ENCODE data around the gene SEPTIN11.

The SEPTIN11 gene

DNA sequence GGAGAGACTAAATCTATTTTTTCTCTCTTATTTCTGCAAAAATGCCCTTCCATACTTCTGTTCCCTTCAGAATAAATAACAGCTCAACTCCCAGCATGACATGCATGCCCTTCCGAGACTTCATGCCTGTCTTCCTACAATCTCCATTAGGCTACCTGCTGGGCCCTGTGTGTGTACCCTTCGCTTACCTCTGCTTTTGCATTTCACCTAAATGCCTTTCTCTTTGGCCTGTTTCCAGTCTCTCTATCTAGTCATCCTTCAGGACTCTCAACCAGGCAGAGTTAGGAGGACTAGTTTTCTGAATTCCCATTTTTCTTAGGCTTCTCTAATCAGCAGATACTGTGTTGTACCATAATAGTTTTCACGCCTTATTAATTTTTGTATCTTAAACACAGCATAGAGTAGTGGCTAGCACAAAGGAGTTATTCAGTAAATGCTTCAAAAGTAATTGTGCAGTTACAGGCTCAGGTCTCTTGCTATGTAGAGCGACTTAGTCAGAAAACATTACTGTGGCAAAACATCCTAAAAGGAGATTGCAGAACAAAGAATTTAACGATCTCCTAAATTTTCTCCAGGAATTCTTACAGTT is 20.5 kb downstream of the SEPTIN11 start:
- no peaks in the 10 kb centered on the region for H3K4me1 ChIP-seq (ENCODE audit: control insufficient read depth, insufficient read depth, low read length)
- no peaks in the 10 kb centered on the region for H3K36me3 ChIP-seq (ENCODE audit: control insufficient read depth, insufficient read depth, low read length)
- no peak overlapping the region for H3K4me3 ChIP-seq (ENCODE audit: low read length)
- H3K27me3 ChIP-seq (ENCODE audit: control insufficient read depth, insufficient read depth, low read length) = no peaks in the 10 kb centered on the region
- no peak overlapping the region for H3K9ac ChIP-seq (ENCODE audit: low read length)
- no peaks in the 10 kb centered on the region for H3K9me3 ChIP-seq (ENCODE audit: control insufficient read depth, low read length)

DNA sequence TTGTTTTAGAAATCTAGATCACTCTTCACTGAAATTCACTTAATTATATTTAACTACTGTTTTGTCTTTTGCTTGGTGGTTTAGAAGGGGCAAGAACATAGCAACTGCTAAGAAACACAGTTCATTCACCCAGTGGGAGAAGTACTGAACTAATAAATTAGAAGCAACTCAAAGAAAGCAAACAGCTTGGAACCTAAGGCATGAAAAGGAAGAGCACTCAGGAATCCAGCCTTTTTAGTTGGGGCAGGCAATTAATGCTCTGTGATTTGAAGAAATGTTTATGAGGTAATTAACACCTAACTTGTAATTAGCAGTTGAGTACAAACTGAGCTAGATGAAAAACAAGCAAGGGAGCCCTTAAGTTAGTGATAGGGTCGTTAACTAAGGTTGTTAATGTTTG is 22.8 kb downstream of the SEPTIN11 start:
- H3K4me1 ChIP-seq (ENCODE audit: control insufficient read depth, insufficient read depth, low read length) = no peaks in the 10 kb centered on the region
- no peaks in the 10 kb centered on the region for H3K9me3 ChIP-seq (ENCODE audit: control insufficient read depth, low read length)

DNA sequence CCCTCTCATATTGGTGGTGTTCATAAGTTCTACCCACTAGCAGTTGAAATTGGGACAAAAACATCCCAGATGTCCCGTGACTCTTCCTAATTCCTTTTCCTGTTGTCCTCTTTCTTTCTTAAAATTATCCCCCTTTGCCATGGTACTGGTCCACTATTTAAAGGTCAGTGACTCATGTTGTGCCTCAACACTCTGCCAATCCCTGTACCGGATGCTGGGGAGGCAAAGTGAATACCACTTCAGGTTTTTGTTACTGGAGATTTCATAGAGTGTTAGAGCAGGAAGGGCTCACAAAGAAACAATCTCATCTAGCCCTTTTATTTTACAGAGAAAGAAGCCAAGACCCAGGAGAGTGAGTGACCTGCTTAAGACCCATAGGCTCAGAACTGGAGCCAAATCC is 24.6 kb downstream of the SEPTIN11 start:
- H3K9ac ChIP-seq (ENCODE audit: low read length) = no peak overlapping the region
- no peaks in the 10 kb centered on the region for H3K36me3 ChIP-seq (ENCODE audit: control insufficient read depth, insufficient read depth, low read length)
- H3K4me3 ChIP-seq (ENCODE audit: low read length) = no peak overlapping the region
- no peaks in the 10 kb centered on the region for H3K4me1 ChIP-seq (ENCODE audit: control insufficient read depth, insufficient read depth, low read length)
- H3K9me3 ChIP-seq (ENCODE audit: control insufficient read depth, low read length) = no peaks in the 10 kb centered on the region
- no peaks in the 10 kb centered on the region for H3K27me3 ChIP-seq (ENCODE audit: control insufficient read depth, insufficient read depth, low read length)

More for the DNA sequence above, 22.8 kb downstream of the SEPTIN11 start:
- Histone ChIP-seq H3K36me3 (ENCODE audit: control insufficient read depth, insufficient read depth, low read length) (no peaks in the 10 kb centered on the region), H3K9ac (ENCODE audit: low read length) (no peak overlapping the region), H3K4me3 (ENCODE audit: low read length) (no peak overlapping the region), H3K27me3 (ENCODE audit: control insufficient read depth, insufficient read depth, low read length) (no peaks in the 10 kb centered on the region)

DNA sequence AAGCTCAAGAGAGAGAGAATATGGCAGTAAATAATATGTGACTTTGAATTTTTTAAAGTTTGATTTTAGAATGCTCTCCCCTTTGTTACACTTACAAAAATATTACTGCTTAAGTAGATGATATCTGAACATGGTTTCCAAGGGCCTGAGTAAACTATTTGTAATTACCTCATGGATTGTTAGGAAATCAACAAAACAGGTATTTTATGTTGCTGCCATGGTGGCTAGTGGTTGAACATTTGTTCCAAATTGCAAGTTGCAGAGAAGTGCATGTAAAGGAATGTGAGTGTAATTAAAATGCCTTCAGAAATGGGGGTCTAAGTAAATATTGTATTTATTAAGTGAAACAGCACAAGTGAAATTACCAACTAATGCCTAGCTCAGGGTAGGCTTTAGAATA is 27.6 kb downstream of the SEPTIN11 start:
- Histone ChIP-seq H3K9ac (ENCODE audit: low read length) (no peak overlapping the region), H3K4me3 (ENCODE audit: low read length) (no peak overlapping the region), H3K27me3 (ENCODE audit: control insufficient read depth, insufficient read depth, low read length) (no peaks in the 10 kb centered on the region), H3K36me3 (ENCODE audit: control insufficient read depth, insufficient read depth, low read length) (no peaks in the 10 kb centered on the region), H3K9me3 (ENCODE audit: control insufficient read depth, low read length) (no peaks in the 10 kb centered on the region), H3K4me1 (ENCODE audit: control insufficient read depth, insufficient read depth, low read length) (no peaks in the 10 kb centered on the region)

DNA sequence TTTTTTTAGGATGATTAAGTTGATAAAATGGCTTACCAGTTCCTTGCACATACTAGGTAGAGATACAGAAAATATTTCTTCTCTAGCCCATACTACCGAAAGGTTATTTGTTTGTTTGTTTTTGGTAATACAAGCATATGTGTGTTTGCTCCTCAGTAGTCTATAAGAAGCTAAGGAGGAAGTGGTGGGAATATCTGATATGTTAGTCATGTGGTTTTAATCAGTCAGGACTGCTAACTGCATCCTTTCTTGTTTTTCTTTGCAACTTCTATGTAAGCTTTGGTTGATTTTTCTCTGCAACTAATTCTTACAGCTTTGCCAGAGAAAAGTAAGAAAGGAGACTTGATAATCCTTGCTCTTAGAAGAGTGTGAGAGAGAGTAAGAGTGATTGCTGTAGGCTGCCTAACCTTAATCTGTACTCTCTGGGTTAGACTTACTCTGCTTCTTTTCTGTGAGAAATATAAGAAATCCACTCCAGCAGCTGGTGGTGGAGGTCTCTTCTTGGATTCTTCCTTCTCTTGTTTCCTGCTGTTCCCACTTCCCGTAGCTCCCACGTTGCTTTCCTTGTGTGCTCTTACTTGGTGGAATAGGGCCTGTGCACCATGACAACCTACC is 28.3 kb downstream of the SEPTIN11 start:
- H3K4me1 ChIP-seq (ENCODE audit: control insufficient read depth, insufficient read depth, low read length) = peaks cover 3% of the 10 kb centered on the region
- H3K27me3 ChIP-seq (ENCODE audit: control insufficient read depth, insufficient read depth, low read length) = no peaks in the 10 kb centered on the region
- no peaks in the 10 kb centered on the region for H3K9me3 ChIP-seq (ENCODE audit: control insufficient read depth, low read length)
- no peaks in the 10 kb centered on the region for H3K36me3 ChIP-seq (ENCODE audit: control insufficient read depth, insufficient read depth, low read length)
- H3K9ac ChIP-seq (ENCODE audit: low read length) = no peak overlapping the region
- H3K4me3 ChIP-seq (ENCODE audit: low read length) = no peak overlapping the region

DNA sequence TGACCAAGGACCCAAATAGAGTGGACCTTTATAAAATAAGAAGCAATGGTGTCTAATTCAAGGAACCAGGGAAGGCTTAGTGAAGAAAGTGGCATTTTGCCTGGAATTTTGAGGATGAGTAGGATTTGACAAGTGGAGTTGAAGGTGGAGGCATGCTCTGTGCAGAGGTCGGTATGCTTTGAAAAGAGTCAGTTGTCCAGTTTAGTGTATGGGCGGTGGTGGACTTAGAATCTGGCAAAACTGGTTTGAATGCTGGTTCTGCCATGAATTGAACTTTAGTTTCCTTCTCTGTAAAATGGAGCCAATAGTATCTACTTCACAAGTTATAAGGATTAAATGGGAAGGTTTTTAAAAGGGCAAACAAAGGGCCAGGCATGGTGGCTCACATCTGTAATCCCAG is 29.7 kb downstream of the SEPTIN11 start:
- no peaks in the 10 kb centered on the region for H3K9me3 ChIP-seq (ENCODE audit: control insufficient read depth, low read length)
- H3K4me1 ChIP-seq (ENCODE audit: control insufficient read depth, insufficient read depth, low read length) = peaks cover 14% of the 10 kb centered on the region
- no peak overlapping the region for H3K4me3 ChIP-seq (ENCODE audit: low read length)
- H3K27me3 ChIP-seq (ENCODE audit: control insufficient read depth, insufficient read depth, low read length) = no peaks in the 10 kb centered on the region
- no peak overlapping the region for H3K9ac ChIP-seq (ENCODE audit: low read length)
- H3K36me3 ChIP-seq (ENCODE audit: control insufficient read depth, insufficient read depth, low read length) = no peaks in the 10 kb centered on the region

DNA sequence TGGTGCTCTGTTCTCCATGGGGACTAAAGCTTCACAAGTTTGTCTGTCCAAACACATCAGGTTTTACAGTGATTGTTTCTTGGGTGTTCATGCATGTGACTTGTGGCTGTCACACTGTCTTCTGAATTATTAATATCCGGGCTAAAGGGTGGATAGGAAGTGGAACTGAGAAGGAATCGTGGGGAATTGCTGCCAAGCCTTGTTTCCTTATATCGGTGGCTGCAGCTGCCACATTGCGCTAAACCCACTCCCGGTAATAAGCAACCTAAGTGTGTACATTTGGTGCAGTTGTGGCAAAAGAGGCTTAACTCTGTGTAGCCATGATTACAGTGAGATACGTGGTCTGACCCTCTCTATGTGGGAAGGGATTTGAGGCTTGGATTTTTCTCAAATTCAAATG is 30.7 kb downstream of the SEPTIN11 start:
- H3K27me3 ChIP-seq (ENCODE audit: control insufficient read depth, insufficient read depth, low read length) = no peaks in the 10 kb centered on the region
- H3K4me3 ChIP-seq (ENCODE audit: low read length) = no peak overlapping the region
- H3K4me1 ChIP-seq (ENCODE audit: control insufficient read depth, insufficient read depth, low read length) = peaks cover 21% of the 10 kb centered on the region
- H3K9me3 ChIP-seq (ENCODE audit: control insufficient read depth, low read length) = no peaks in the 10 kb centered on the region
- no peaks in the 10 kb centered on the region for H3K36me3 ChIP-seq (ENCODE audit: control insufficient read depth, insufficient read depth, low read length)
- H3K9ac ChIP-seq (ENCODE audit: low read length) = no peak overlapping the region

DNA sequence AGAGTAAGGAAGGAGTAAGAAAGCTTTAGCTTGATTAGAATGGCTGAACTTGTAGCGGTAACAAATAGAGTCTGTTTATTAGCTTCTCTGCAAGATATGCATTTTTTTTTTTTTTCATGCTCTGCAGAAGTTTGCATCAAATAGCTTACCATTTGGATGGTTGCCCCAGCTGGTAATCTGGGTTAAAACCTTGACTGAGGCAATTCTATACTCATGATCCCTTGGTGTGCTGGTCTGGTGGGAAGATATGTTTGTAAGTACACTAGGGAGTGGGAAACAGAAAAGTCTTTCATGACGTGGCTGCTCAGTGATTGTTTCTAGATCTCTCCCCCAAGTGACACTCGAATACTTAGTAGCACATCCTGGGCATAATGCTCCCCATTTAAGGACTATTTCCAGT is 32.1 kb downstream of the SEPTIN11 start:
- H3K27me3 ChIP-seq (ENCODE audit: control insufficient read depth, insufficient read depth, low read length) = no peaks in the 10 kb centered on the region
- H3K4me3 ChIP-seq (ENCODE audit: low read length) = no peak overlapping the region
- H3K9me3 ChIP-seq (ENCODE audit: control insufficient read depth, low read length) = no peaks in the 10 kb centered on the region
- no peaks in the 10 kb centered on the region for H3K36me3 ChIP-seq (ENCODE audit: control insufficient read depth, insufficient read depth, low read length)
- peaks cover 27% of the 10 kb centered on the region for H3K4me1 ChIP-seq (ENCODE audit: control insufficient read depth, insufficient read depth, low read length)
- no peak overlapping the region for H3K9ac ChIP-seq (ENCODE audit: low read length)

DNA sequence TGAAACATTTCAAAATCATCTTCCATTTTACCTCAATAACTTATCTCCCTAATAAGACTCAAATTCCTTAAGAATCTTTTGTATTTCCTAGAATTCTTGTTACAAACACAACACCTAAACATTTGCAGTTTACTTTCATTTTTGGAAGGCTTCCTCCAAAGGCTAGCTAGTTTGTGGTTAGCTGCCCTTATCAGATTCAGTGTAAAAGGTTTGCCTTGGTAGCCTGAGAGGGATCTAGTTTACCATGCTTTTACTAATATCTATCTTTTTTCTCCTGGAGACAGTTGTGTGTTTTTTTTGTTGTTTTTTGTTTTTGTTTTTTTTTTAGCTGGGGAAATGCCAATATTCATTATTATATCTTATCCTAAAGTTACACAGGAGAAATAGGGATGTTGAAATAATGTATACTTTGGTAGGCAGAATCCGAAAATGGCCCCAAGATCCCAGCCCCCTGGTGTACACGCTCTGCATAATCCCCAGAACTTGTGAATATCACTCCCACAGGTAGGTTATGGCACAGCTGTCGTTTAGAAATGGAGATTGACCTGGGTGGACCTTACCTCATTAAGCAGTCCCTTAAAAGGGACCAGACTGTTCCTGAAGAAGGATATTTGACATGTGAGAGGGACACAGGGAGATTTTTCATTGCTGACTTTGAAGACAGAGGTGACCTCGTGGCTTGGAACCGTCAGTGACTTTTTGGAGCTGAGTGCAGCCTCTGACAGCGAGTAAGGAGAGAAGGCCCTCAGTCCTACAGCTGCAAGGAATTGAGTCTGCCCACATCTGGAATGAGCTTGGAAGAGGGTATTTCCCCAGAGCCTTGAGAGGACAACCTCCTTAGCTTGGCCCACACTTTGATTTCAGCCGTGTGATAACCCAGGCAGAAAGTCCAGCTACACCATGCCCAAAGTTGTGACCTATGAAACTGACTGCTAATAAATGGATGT is 33.4 kb downstream of the SEPTIN11 start:
- Histone ChIP-seq H3K4me3 (ENCODE audit: low read length) (no peak overlapping the region), H3K4me1 (ENCODE audit: control insufficient read depth, insufficient read depth, low read length) (peaks cover 38% of the 10 kb centered on the region), H3K36me3 (ENCODE audit: control insufficient read depth, insufficient read depth, low read length) (no peaks in the 10 kb centered on the region), H3K9me3 (ENCODE audit: control insufficient read depth, low read length) (no peaks in the 10 kb centered on the region), H3K9ac (ENCODE audit: low read length) (no peak overlapping the region), H3K27me3 (ENCODE audit: control insufficient read depth, insufficient read depth, low read length) (no peaks in the 10 kb centered on the region)

DNA sequence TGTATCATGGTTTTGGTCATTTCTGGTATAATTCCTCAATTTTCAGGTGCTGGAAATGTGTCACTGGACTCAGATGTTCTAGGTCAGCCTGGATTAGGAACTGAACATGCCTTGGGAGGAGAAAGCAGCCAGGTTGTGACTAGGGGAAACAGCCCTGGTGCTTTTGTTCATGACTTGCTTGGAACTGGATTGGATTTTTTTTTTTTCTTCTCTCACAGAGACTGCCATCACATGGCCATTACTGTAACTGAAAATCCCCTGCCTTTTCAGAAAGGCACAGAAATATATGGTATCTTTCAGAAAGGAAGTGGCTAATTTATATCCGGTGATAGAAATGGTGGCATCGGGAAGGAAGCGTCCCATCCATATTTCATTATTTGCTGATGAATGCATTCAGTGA is 34.6 kb downstream of the SEPTIN11 start:
- H3K4me3 ChIP-seq (ENCODE audit: low read length) = no peak overlapping the region
- peaks cover 48% of the 10 kb centered on the region for H3K4me1 ChIP-seq (ENCODE audit: control insufficient read depth, insufficient read depth, low read length)
- no peaks in the 10 kb centered on the region for H3K9me3 ChIP-seq (ENCODE audit: control insufficient read depth, low read length)
- H3K9ac ChIP-seq (ENCODE audit: low read length) = no peak overlapping the region
- no peaks in the 10 kb centered on the region for H3K27me3 ChIP-seq (ENCODE audit: control insufficient read depth, insufficient read depth, low read length)
- H3K36me3 ChIP-seq (ENCODE audit: control insufficient read depth, insufficient read depth, low read length) = no peaks in the 10 kb centered on the region

DNA sequence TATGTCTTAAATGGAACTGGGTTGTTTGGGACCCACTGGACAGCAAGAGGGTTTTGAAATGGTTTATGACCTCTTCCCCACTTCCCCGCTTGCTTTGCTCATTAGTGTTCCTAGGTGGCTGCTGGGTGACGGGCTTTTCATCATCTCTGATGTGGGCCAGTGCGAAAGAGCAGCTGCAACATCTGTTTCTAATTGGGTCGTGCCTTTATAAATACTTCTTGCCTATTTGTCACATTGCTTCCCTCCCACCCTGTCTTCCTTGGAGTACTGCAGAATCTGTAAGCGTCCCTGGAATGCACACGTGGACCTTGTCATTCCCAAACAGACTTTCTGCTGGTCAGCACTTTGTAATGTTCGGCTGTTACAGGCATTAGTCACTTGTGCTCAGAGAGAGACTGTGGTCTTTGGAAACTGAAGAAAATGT is 35.2 kb downstream of the SEPTIN11 start:
- Histone ChIP-seq H3K9ac (ENCODE audit: low read length) (no peak overlapping the region), H3K27me3 (ENCODE audit: control insufficient read depth, insufficient read depth, low read length) (no peaks in the 10 kb centered on the region), H3K4me3 (ENCODE audit: low read length) (no peak overlapping the region), H3K36me3 (ENCODE audit: control insufficient read depth, insufficient read depth, low read length) (no peaks in the 10 kb centered on the region), H3K9me3 (ENCODE audit: control insufficient read depth, low read length) (no peaks in the 10 kb centered on the region), H3K4me1 (ENCODE audit: control insufficient read depth, insufficient read depth, low read length) (peaks cover 48% of the 10 kb centered on the region)

DNA sequence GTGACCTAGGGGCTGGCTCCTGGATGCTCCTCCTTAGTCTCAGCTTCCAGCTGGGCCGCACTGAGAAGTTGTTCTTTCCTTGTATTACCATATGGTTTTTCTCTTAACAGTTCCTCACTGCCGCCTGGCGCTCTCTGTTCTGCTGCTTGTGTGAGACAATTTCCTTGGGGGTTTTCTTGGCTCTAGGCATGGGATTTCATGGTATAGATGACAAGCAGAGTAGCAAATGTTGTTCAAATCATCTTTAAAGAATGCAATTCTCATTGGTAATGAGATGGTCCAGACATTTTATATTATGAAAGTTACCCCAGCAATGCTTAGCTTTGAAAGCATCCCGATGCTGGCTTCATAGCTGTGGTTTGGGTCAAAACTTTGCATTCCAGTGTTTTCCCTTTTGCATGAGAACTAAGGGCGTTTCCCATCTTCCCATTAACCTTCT is 37.6 kb downstream of the SEPTIN11 start:
- H3K4me3 ChIP-seq (ENCODE audit: low read length) = no peak overlapping the region
- no peaks in the 10 kb centered on the region for H3K36me3 ChIP-seq (ENCODE audit: control insufficient read depth, insufficient read depth, low read length)
- no peaks in the 10 kb centered on the region for H3K9me3 ChIP-seq (ENCODE audit: control insufficient read depth, low read length)
- H3K4me1 ChIP-seq (ENCODE audit: control insufficient read depth, insufficient read depth, low read length) = peaks cover 48% of the 10 kb centered on the region
- H3K27me3 ChIP-seq (ENCODE audit: control insufficient read depth, insufficient read depth, low read length) = no peaks in the 10 kb centered on the region
- peak overlapping the region; percentile 12 for H3K9ac ChIP-seq (ENCODE audit: low read length)

All from mucosa of stomach (tissue), 1 donor.